SK-N-MC (cell line): ENCODE data around the gene AKAP9.
A peak's percentile ranks its signal among the peaks of the same experiment; 100 is the strongest.
"Not testable (repeated sequence)": the region's sequence is repeated elsewhere in the genome, so short reads cannot be mapped to it uniquely, and the experiment has no call there.

Experiments used
- DNase-seq: peaks from one replicate; pipeline ENCODE4 v3.0.0-alpha.2; 2011; ENCODE audit warnings: low read depth, low spot score
- H3K27ac ChIP-seq: fragments of 200-600 bp; sonication (generic); 2 replicates; pipeline ENCODE4 v1.5.1; 2016; ENCODE audit warnings: mixed run types
- H3K36me3 ChIP-seq: fragments of 200-600 bp; sonication (generic); 2 replicates; pipeline ENCODE4 v1.6.1; 2017; ENCODE audit warnings: antibody characterized with exemption, low read length, mixed read lengths; ENCODE audit not compliant: insufficient read depth
- H3K4me3 ChIP-seq: fragments of 200-600 bp; sonication (generic); 2 replicates; pipeline ENCODE4 v1.5.1; 2016
- H3K9ac ChIP-seq: fragments of 200-600 bp; sonication (generic); 2 replicates; pipeline ENCODE4 v1.8.0; 2017; ENCODE audit warnings: mixed run types, mixed read lengths; ENCODE audit not compliant: insufficient read length
- H3K9me3 ChIP-seq: fragments of 200-600 bp; sonication (generic); 2 replicates; pipeline ENCODE4 v1.6.1; 2017; ENCODE audit warnings: low read depth, mild to moderate bottlenecking, antibody characterized with exemption, low read length, moderate library complexity, mixed read lengths
- EZH2 ChIP-seq: fragments of 200-600 bp; sonication (generic); IDR thresholded peaks from one replicate; pipeline ENCODE4 v1.6.1; 2017; ENCODE audit warnings: antibody characterized with exemption
- FOXP2 ChIP-seq: optimal IDR thresholded peaks from 2 replicates; pipeline ENCODE3; 2011; ENCODE audit warnings: mild to moderate bottlenecking, moderate library complexity; ENCODE audit not compliant: insufficient read depth; ENCODE audit errors: extremely low read length, control extremely low read depth
- POLR2AphosphoS5 ChIP-seq: IDR thresholded peaks from 2 replicates; pipeline ENCODE4 v1.6.1; 2012; ENCODE audit warnings: mild to moderate bottlenecking, low read depth, low read length, borderline replicate concordance

Gene AKAP9

DNA sequence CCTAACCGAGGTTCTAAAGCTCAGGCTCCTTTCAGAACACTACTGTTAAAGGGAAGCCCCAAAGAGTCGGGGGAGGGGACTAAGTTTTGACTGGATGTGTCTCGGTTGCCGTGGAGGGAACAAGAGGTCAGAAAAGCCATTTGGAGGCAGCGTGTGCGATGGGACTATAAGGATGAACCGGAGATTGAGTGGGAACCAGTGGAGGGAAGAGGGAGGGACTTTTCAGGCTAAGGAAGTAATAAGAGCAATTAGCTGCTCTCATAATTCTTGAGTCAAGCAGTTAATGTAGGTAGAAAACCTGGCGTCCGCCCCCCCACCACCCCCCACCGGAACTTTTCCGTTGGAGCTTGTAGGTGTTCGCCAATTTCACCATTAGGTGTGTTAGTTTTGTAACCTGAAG, 491 bp upstream of the AKAP9 start:
- no peaks in the 10 kb centered on the region for H3K9me3 ChIP-seq

DNA sequence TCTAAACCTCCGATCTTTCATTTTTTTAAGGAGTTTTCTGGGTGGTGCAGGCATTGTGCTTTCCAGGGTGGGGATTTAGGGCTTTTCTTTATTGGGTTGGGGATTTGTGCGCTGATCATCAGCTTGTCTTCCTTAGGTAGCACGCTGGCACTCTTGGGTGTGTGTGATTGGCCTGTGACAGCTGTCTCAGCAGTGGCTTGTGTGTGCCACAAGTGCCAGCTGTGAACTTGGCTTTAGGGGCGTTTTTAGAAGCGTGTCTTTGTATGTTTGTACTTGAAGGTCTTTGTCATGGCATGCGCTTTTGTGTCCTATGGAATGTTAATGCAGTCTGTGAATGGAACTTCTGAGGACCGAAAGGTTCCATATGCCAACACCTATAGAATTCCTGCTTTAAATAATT, 788 bp downstream of the AKAP9 start:
- Histone ChIP-seq H3K9ac (peak overlapping the region; percentile 88), H3K36me3 (no peaks in the 10 kb centered on the region), H3K9me3 (no peaks in the 10 kb centered on the region), H3K4me3 (peak overlapping the region; percentile 96), H3K27ac (peak overlapping the region; percentile 75)
- TF ChIP-seq EZH2 = no peak
- no peak for DNase-seq

More for the DNA sequence above, 491 bp upstream of the AKAP9 start:
- Histone ChIP-seq H3K9ac (peak overlapping the region; percentile 88), H3K4me3 (peak overlapping the region; percentile 96), H3K27ac (peak overlapping the region; percentile 75), H3K36me3 (no peaks in the 10 kb centered on the region)
- no peak for DNase-seq
- TF ChIP-seq POLR2AphosphoS5 (no peak), FOXP2 (no peak), EZH2 (no peak)

DNA sequence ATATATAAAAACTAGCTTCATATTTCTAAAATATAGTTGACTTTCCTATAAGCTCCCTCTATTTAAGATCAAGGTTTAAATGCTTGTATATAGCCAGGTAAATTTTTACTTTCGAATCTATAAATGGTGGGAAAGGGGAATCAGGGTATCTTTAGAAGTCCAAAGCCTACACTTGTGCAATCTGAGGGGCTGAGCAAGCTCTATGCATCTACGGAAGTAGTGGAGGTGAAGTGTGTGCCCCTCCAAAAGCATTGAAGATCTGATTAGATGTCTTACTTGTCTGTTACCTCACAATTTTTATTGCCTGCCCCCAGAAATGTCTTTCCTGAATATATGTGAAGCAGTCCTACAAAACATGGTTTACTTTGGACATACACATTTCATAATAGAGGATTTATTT, 1.6 kb downstream of the AKAP9 start:
- no peak for TF ChIP-seq POLR2AphosphoS5
- TF ChIP-seq EZH2 = no peak
- TF ChIP-seq FOXP2 = no peak
- H3K36me3 ChIP-seq = no peaks in the 10 kb centered on the region
- H3K9ac ChIP-seq = peak overlapping the region; percentile 88
- peak overlapping the region; percentile 28; the same call in 1 of the 2 replicates for H3K27ac ChIP-seq
- no peak for DNase-seq
- H3K4me3 ChIP-seq = peak overlapping the region; percentile 96
- H3K9me3 ChIP-seq = no peaks in the 10 kb centered on the region

DNA sequence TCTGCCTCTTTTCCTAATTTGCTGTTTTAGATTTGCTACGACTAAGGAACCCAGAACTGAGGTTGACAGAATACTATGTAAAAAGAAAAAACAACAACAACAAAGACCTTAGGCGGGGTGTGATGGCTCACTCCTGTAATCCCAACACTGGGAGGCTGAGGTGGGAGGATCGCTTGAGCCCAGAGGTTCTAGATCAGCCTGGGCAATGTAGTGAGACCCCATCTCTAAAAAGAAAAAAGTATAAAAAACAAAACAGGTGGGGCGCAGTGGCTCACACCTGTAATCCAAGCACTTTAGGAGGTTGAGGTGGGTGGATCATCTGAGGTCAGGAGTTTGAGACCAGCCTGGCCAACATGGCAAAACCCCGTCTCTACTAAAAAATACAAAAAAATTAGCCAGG, 4.3 kb downstream of the AKAP9 start:
- H3K36me3 ChIP-seq, H3K4me3 ChIP-seq, H3K27ac ChIP-seq, H3K9me3 ChIP-seq, DNase-seq, H3K9ac ChIP-seq: not testable (repeated sequence)

DNA sequence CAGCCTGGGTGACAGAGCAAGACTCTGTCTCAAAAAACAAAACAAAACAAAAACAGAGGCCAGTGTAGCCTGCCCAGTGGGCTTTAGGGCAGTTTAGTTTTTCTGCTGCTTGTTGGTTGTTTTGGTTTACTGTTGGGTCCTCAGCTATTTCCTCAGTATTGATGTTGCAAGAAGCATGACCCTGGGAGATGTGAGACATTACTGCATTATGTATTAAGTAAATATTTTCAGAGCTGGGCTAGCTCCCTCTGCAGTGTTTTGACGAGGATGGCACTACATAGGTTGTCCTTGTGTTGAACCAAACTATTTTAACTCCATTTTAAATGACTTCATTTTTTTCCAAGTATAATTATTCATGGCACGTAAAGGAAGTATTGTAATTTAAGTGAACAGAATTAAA, 4.8 kb downstream of the AKAP9 start:
- Histone ChIP-seq H3K27ac (no peak overlapping the region), H3K36me3 (no peaks in the 10 kb centered on the region), H3K9ac (no peak overlapping the region), H3K4me3 (no peak overlapping the region), H3K9me3 (no peaks in the 10 kb centered on the region)
- TF ChIP-seq FOXP2 = no peak
- TF ChIP-seq POLR2AphosphoS5 = no peak
- TF ChIP-seq EZH2 = no peak
- no peak for DNase-seq

DNA sequence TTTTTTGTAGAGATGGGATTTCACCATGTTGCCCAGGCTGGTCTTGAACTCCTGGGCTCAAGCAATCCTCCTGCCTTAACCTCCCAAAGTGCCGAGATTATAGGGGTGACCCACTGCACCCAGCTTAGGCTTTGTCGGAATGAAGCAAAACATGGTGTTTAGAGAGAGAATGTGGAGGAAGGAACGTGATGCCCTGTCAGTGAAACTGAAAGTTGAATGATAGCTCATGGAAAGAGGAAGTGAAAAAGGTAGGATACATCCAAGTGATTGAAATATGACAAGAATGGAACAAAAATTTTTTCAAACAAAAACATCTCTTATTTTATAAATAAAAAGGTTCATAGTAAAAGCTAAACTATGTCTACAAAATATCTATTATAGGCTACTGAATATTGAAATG, 5.9 kb downstream of the AKAP9 start:
- Histone ChIP-seq H3K4me3 (no peak overlapping the region), H3K9me3 (no peaks in the 10 kb centered on the region), H3K36me3 (no peaks in the 10 kb centered on the region), H3K27ac (no peak overlapping the region), H3K9ac (no peak overlapping the region)
- no peak for DNase-seq
- no peak for TF ChIP-seq POLR2AphosphoS5
- TF ChIP-seq FOXP2 = no peak
- TF ChIP-seq EZH2 = no peak

DNA sequence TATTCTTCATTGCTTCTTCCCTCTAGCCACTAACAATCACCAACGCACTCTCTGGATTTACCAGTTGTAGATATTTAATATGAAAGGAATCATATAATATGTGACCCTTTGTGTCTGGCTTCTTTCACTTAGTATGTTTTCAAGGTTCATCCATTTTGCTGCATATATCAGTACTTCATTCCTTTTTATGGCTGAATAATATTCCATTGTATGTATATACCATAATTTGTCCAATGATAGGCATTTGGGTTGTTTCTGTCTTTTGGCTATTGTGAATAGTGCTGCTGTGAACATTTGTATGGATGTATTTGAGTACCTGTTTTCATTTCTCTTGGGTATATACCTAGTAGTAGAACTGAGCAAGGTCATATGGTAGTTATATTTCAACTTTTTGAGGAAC, 7.3 kb downstream of the AKAP9 start:
- Histone ChIP-seq H3K27ac (no peak overlapping the region), H3K9ac (no peak overlapping the region), H3K4me3 (no peak overlapping the region), H3K9me3 (no peaks in the 10 kb centered on the region), H3K36me3 (0 out of 2 replicates have a peak, but pooled peaks cover 3% of the 10 kb centered on the region)
- no peak for TF ChIP-seq EZH2
- no peak for TF ChIP-seq FOXP2
- no peak for TF ChIP-seq POLR2AphosphoS5
- no peak for DNase-seq

DNA sequence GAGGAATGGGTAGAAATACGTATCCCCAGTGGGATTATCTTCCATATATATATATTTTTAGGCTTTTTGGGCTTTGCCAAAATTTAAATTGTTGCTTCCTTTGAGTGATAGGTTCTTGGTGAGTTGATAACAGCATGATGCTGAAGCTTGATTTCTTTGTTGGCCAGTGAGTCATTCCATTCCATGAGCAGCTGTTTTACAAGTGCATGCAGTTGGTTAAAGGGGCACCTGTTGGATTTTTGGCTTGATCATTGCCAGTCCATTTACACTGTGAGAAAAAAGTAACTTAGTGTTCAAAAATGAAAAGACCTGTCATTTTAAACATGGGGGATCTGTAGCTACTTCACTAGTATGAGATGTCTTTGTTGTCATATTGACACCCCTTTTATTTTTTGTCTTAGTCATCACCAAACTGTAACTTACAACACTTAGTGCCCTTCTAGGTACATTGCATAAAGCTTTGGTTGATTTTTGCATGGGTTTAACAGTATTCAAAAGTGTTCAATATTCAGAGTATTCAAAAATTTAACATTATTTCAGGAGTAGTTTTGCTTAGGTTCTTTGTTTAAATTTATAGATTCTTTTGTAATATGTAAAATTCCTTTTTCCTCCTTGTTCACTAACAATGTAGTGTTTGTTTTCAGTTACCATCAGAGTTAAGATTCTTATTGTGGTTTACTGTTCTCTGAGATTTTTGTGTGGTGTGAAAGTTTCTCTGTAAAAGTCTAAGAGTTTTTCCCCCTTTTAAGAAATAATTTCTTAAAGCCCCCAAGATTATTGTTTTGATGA, 8.8 kb downstream of the AKAP9 start:
- Histone ChIP-seq H3K4me3 (no peak overlapping the region), H3K27ac (peak overlapping the region; percentile 43; the same call in 1 of the 2 replicates), H3K9ac (no peak overlapping the region), H3K9me3 (no peaks in the 10 kb centered on the region), H3K36me3 (peaks cover 3% of the 10 kb centered on the region; the same call in 1 of the 2 replicates)
- TF ChIP-seq EZH2 (no peak), FOXP2 (no peak), POLR2AphosphoS5 (no peak)
- DNase-seq = no peak

DNA sequence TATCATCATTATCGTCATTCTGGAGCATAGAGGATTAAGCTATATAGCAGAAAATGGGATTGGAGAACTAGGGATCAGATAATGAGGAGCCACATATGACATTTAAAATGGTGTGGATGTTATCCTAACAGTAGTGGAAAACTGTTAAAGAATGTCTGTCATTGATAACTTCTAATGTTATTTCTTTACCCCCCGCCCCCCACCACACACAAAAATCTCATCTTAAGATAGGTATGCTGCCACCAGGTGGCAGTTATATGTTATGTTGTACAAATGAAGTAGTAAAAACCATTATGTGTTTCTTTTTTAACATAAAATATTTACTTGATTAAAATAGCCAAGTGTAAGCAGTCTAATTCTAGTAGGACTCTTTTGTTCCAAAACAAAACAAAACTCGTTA, 13.0 kb downstream of the AKAP9 start:
- TF ChIP-seq EZH2 = no peak
- TF ChIP-seq FOXP2 = no peak
- no peak for TF ChIP-seq POLR2AphosphoS5
- Histone ChIP-seq H3K9ac (no peak overlapping the region), H3K4me3 (no peak overlapping the region), H3K27ac (no peak overlapping the region), H3K9me3 (peaks cover 10% of the 10 kb centered on the region; the same call in 1 of the 2 replicates), H3K36me3 (peaks cover 8% of the 10 kb centered on the region)
- DNase-seq = no peak

DNA sequence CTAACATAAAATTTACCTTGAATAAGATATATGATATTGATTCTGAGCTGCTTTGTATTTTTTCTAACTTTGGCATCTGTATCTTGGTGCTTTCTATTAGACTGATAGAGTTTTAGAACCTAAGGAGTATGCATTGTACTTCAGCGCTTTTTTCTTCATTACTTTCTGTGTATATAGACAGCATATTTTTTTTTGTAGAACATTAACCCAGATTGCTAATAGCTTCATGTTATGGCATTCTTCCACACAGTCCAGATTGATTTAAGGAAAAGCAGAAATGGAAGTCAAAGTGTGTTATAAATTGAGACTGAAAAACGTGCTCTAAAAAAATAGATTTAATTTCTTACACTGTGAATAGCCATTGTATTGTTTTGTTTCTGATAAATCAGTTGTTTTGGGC, 15.8 kb downstream of the AKAP9 start:
- not testable (repeated sequence) for DNase-seq, H3K9me3 ChIP-seq, H3K27ac ChIP-seq

More for the DNA sequence above, 15.8 kb downstream of the AKAP9 start:
- not testable (repeated sequence) for H3K4me3 ChIP-seq, H3K36me3 ChIP-seq, H3K9ac ChIP-seq
